K562 (cell line): ENCODE results near the gene SLC40A1. TPM values are rescaled to one million over a fixed set of nuclear protein-coding genes. Genes with fewer than 3 reads are reported as not detected.

Experiments used
- ATAC-seq: fragments of 200-7000 bp; cut with Tn5 transposase; 3 replicates; pipeline ENCODE4 v1.9.1; 2020; ENCODE audit warnings: moderate library complexity
- BruUV-seq: library from RNA; stranded (reverse); fragments of 400-500 nt; replicated peaks from 2 replicates; lab custom pipeline; 2021; lab: Mats Ljungman, UMichigan
- CTCF ChIA-PET: fragments of 300-600 bp; formaldehyde crosslinking; extraction: SDS; loops from one replicate; lab custom pipeline; 2021; ENCODE audit warnings: low intra/inter-chr PET ratio; lab: Yijun Ruan, JAX
- POLR2A ChIA-PET: fragments of 300-600, 350-650 bp; sonication (Branson Sonifier 250); formaldehyde crosslinking; extraction: SDS; loops from one replicate; lab custom pipeline; 2021; ENCODE audit warnings: antibody characterized with exemption, inconsistent platforms; lab: Yijun Ruan, JAX
- DNase-seq, 4 experiments: peaks; one replicate each; pipeline versions ENCODE4 v3.0.0 to v3.0.0-alpha.2; 2011 to 2018; ENCODE audit warnings: low spot score in 3 of 4, mixed read lengths in 3 of 4; ENCODE audit errors: extremely low read depth in 1 of 4
- FAIRE-seq: peaks from 2 replicates; lab custom pipeline; 2011; peaks lifted over from hg19 to GRCh38; lab: Jason Lieb, UNC
- H2AFZ ChIP-seq: 2 replicates; pipeline ENCODE4 v1.6.0; 2011; ENCODE audit warnings: low read depth, low read length, control low read depth, inconsistent platforms
- H3K27ac ChIP-seq: fragments of 200-600 bp; 3 replicates; pipeline ENCODE4 v1.8.0; 2011; ENCODE audit warnings: low read depth, mild to moderate bottlenecking, control low read depth, inconsistent platforms, low read length, moderate library complexity, mixed read lengths; ENCODE audit errors: extremely low read depth
- H3K27me3 ChIP-seq, 2 experiments: fragments of 300-600 bp in 1 of 2; 2 replicates in 1 of 2; 3 replicates in 1 of 2; pipeline versions ENCODE4 v1.6.0 to v1.8.0; 2011; ENCODE audit warnings: inconsistent platforms in 2 of 2, low read length in 2 of 2, mild to moderate bottlenecking in 1 of 2, mixed read lengths in 1 of 2, moderate library complexity in 1 of 2; ENCODE audit not compliant: control insufficient read depth in 2 of 2, insufficient read depth in 2 of 2
- H3K36me3 ChIP-seq: fragments of 300-600 bp; 3 replicates; pipeline ENCODE4 v1.8.0; 2011; ENCODE audit warnings: mild to moderate bottlenecking, low read length, inconsistent platforms; ENCODE audit not compliant: control insufficient read depth, insufficient read depth
- H3K4me1 ChIP-seq, 2 experiments: fragments of 200-600 bp in 1 of 2; replicated peaks in 1 of 2; 2 replicates in 1 of 2; 3 replicates in 1 of 2; pipeline versions ENCODE4 v1.5.1 to v1.8.0; 2011; ENCODE audit warnings: inconsistent platforms in 2 of 2, low read length in 2 of 2, mild to moderate bottlenecking in 1 of 2, mixed read lengths in 1 of 2, moderate library complexity in 1 of 2; ENCODE audit not compliant: control insufficient read depth in 2 of 2, insufficient read depth in 2 of 2
- H3K4me2 ChIP-seq: 2 replicates; pipeline ENCODE4 v1.6.1; 2011; ENCODE audit warnings: low read length, control low read depth, inconsistent platforms, mixed read lengths; ENCODE audit not compliant: insufficient read depth
- H3K4me3 ChIP-seq: fragments of 200-600 bp; sonication (generic), shearing (Covaris generic); 2 replicates; pipeline ENCODE4 v1.5.1; 2016; ENCODE audit warnings: control low read depth, inconsistent platforms
- H3K79me2 ChIP-seq: fragments of 200-600 bp; 3 replicates; pipeline ENCODE4 v1.8.0; 2011; ENCODE audit warnings: low read length, inconsistent platforms; ENCODE audit not compliant: control insufficient read depth, insufficient read depth
- H3K9ac ChIP-seq, 2 experiments: 2 replicates each; pipeline versions ENCODE4 v1.6.0 to v1.6.1; 2011; ENCODE audit warnings: low read depth in 2 of 2, low read length in 2 of 2, control low read depth in 1 of 2, inconsistent platforms in 1 of 2, mild to moderate bottlenecking in 1 of 2, mixed read lengths in 1 of 2; ENCODE audit not compliant: insufficient read depth in 1 of 2
- H3K9me1 ChIP-seq: one replicate; pipeline ENCODE4 v1.6.0; 2011; ENCODE audit warnings: inconsistent platforms, mild to moderate bottlenecking, low read length, moderate library complexity; ENCODE audit not compliant: control insufficient read depth, insufficient read depth
- H3K9me3 ChIP-seq: replicated peaks from 2 replicates; pipeline ENCODE4 v1.5.1; 2011; ENCODE audit warnings: low read depth, low read length, inconsistent platforms; ENCODE audit not compliant: control insufficient read depth, insufficient read depth
- H4K20me1 ChIP-seq: replicated peaks from 2 replicates; pipeline ENCODE4 v1.6.1; 2011; ENCODE audit warnings: low read length, inconsistent platforms, mixed read lengths; ENCODE audit not compliant: control insufficient read depth, insufficient read depth
- MGA ChIP-seq: fragments of 450-650 bp; IDR thresholded peaks from 2 replicates; pipeline ENCODE4 v1.6.1; 2016; ENCODE audit warnings: mild to moderate bottlenecking, moderate library complexity
- PRPF4 ChIP-seq: fragments of 200-400 bp; formaldehyde crosslinking; IDR thresholded peaks from one replicate; pipeline ENCODE4 v1.6.1; 2017; ENCODE audit warnings: low read length, low read depth, mild to moderate bottlenecking; ENCODE audit not compliant: insufficient read depth, poor library complexity, severe bottlenecking
- SIRT6 ChIP-seq: IDR thresholded peaks from one replicate; pipeline ENCODE4 v1.6.1; 2012; ENCODE audit warnings: low read depth, mild to moderate bottlenecking, control low read depth, inconsistent platforms, low read length, moderate library complexity
- SMARCC2 ChIP-seq: fragments of 450-650 bp; IDR thresholded peaks from 2 replicates; pipeline ENCODE4 v1.6.1; 2017; ENCODE audit warnings: antibody characterized with exemption, moderate library complexity, mild to moderate bottlenecking, low read depth
- ZNF174 ChIP-seq: fragments of 250-450 bp; sonication (Bioruptor Pico); IDR thresholded peaks from 2 replicates; pipeline ENCODE4 v1.4.0; 2020; ENCODE audit warnings: mild to moderate bottlenecking
- WGBS: fragments of 100-300 bp; shearing (Covaris generic); methylation state at CpG from one replicate; pipeline ENCODE4 v1.1.6; 2016; ENCODE audit warnings: low coverage, mixed read lengths; ENCODE audit not compliant: insufficient coverage; ENCODE audit errors: missing lambda C conversion rate; 5-methylcytosine and 5-hydroxymethylcytosine counted together
- in situ Hi-C: fragments of 300-500 bp; cut with MboI; formaldehyde crosslinking; loops from 4 replicates; pipeline ENCODE4 v1.15.0; 2018; ENCODE audit warnings: inconsistent platforms, mixed read lengths
- intact Hi-C: fragments of 100-400 bp; cut with micrococcal nuclease; formaldehyde crosslinking; loops from 2 replicates; pipeline ENCODE4 v1.14.2; 2022
- polyA plus RNA-seq, 8 experiments: library from polyadenylated mRNA; depleted of rRNA in 4 of 8; stranded (reverse) in 5 of 8; unstranded in 3 of 8; fragments of >200 nt; fragmentation: Nextera tagmentation in 2 of 8; fragmentation: Illumina TruSeq in 1 of 8; extraction: Ambion mirVana in 2 of 8; extraction: Trizol in 1 of 8; gene quantifications; 2 replicates each; pipeline versions ENCODE4 v1.2.1 to v1.2.3, GENCODE V29; 2011 to 2014; ENCODE audit warnings: inconsistent platforms in 1 of 8, missing spikeins in 1 of 8
- total RNA-seq, 7 experiments: library from RNA; depleted of rRNA in 6 of 7; stranded (reverse); fragments of >200 nt in 6 of 7; fragmentation: Illumina TruSeq in 2 of 7; extraction: Trizol in 2 of 7; gene quantifications; 2 replicates each; pipeline versions ENCODE4 v1.2.1 to v1.2.3, GENCODE V29; 2011 to 2021; ENCODE audit warnings: low replicate concordance in 1 of 7
- TF ChIP-seq, protein P1 (sequence below): sonication (generic); formaldehyde crosslinking; IDR thresholded peaks from 2 replicates; pipeline ENCODE4 v1.8.1; 2023; ENCODE audit warnings: missing genetic modification reagents, mild to moderate bottlenecking, borderline replicate concordance

Gene SLC40A1
- total and polyA plus RNA-seq, 9 of the 15 experiments (the other 6 are each of a cell fraction or from before 2014, with no cell fraction given), result 42.2 to 95.9 (median 54.9) TPM

- H2AFZ ChIP-seq, result no peak overlapping the region
- intact Hi-C loops, result no loop called here
- TF ChIP-seq PRPF4 (no peak), SIRT6 (no peak), SMARCC2 (no peak), MGA (no peak), ZNF174 (CRISPR knock-in tag) (no peak)
- TF ChIP-seq, protein P1, sequence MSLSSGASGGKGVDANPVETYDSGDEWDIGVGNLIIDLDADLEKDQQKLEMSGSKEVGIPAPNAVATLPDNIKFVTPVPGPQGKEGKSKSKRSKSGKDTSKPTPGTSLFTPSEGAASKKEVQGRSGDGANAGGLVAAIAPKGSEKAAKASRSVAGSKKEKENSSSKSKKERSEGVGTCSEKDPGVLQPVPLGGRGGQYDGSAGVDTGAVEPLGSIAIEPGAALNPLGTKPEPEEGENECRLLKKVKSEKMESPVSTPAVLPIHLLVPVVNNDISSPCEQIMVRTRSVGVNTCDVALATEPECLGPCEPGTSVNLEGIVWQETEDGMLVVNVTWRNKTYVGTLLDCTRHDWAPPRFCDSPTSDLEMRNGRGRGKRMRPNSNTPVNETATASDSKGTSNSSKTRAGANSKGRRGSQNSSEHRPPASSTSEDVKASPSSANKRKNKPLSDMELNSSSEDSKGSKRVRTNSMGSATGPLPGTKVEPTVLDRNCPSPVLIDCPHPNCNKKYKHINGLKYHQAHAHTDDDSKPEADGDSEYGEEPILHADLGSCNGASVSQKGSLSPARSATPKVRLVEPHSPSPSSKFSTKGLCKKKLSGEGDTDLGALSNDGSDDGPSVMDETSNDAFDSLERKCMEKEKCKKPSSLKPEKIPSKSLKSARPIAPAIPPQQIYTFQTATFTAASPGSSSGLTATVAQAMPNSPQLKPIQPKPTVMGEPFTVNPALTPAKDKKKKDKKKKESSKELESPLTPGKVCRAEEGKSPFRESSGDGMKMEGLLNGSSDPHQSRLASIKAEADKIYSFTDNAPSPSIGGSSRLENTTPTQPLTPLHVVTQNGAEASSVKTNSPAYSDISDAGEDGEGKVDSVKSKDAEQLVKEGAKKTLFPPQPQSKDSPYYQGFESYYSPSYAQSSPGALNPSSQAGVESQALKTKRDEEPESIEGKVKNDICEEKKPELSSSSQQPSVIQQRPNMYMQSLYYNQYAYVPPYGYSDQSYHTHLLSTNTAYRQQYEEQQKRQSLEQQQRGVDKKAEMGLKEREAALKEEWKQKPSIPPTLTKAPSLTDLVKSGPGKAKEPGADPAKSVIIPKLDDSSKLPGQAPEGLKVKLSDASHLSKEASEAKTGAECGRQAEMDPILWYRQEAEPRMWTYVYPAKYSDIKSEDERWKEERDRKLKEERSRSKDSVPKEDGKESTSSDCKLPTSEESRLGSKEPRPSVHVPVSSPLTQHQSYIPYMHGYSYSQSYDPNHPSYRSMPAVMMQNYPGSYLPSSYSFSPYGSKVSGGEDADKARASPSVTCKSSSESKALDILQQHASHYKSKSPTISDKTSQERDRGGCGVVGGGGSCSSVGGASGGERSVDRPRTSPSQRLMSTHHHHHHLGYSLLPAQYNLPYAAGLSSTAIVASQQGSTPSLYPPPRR (CRISPR knock-in tag), result no peak
Measured at GRCh38 chr2:189543367-189543766, 37.2 kb downstream of the SLC40A1 start.

More at GRCh38 chr2:189543367-189543766, 37.2 kb downstream of the SLC40A1 start:
- Histone ChIP-seq H3K9ac (no peak overlapping the region), H3K9me1 (no peaks in the 10 kb centered on the region), H3K9me3 (no peaks in the 10 kb centered on the region), H3K79me2 (no peaks in the 10 kb centered on the region), H3K36me3 (no peaks in the 10 kb centered on the region), H3K27ac (no peak overlapping the region), H3K27me3 (no peaks in the 10 kb centered on the region), H3K4me1 (no peaks in the 10 kb centered on the region; a peak in 2 of 5 replicates), H3K4me2 (no peak overlapping the region), H4K20me1 (no peaks in the 10 kb centered on the region), H3K4me3 (no peak overlapping the region)
- ChIA-PET POLR2A (no interaction called here), CTCF (no interaction called here)
- WGBS, result 60% methylated on average over 1 of the region's 1 CpG
- in situ Hi-C loops, result no loop called here
- ATAC-seq (no peak), DNase-seq (no peak), FAIRE-seq (no peak)
- BruUV-seq, result no TSS peak
